NOMO-1 (cell line): ENCODE measurements around the gene MYO18B.

Experiments
- DNase-seq, 2 experiments: peaks; one replicate each; lab custom pipeline; 2025; ENCODE audit not compliant: unreplicated experiment in 2 of 2; lab: John Stamatoyannopoulos, UW

Gene MYO18B

DNA sequence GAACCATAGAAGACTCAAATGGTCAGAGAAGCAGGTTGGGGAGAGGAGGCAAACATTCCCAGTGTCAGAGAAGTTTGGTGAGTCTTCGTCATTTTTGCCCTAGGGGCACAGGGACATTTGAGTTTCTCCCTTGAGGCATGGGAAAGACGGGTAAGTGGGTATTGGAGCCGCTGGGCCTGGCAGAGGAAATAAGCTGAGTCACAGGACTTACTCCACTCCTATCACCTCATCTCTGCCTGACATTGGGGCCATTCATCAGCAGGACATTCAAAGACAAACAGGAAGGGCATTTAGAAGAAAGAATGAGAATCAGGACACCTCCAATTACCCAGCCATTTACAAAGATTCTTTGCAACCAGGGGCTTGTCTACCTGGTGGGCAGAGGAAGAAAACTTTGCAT is 326.6 kb downstream of the MYO18B start:
- DNase-seq, result no peak

GRCh38 chr22:26072621-26073020 is 330.6 kb downstream of the MYO18B start:
- DNase-seq, result no peak

DNA sequence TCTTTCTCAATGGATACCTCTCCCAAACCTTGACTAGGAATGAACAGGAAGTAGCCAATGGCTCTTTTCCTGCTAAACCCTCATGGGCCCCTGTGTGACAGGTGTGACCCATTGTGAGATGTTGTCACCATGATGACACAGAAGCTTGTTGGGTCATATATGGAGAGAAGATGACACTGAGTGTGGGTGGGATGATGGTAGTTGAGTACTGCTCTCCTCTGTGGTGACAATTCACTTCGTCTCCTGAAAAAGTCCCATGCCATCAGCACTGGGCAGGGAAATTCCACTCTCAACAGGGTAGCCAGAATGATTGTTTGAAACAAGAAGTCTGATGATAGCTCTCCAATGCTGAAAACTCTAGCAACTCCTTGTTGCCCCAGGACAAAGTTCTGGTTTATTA is 333.3 kb downstream of the MYO18B start:
- DNase-seq, result no peak

- no peak for DNase-seq
These were observed 337.0 kb downstream of the MYO18B start for GRCh38 chr22:26079009-26079408.
